ENCODE measurements around the gene MYT1.

GRCh38 chr20:64151633-64152530 lies 12.4 kb upstream of the MYT1 start:
- TF ChIP-seq CTCF (IDR thresholded peaks at IDR 0.05; ENCODE audit: poor library complexity) (no peak), EZH2 (IDR thresholded peaks at IDR 0.05; ENCODE audit: borderline replicate concordance) (no peak)

Measured in hepatocyte (in vitro differentiated cells).